Fibroblast of lung (primary cell): ENCODE results near the gene FNDC3B.

Source experiments
- CTCF ChIP-seq, 2 donors: IDR thresholded peaks in 1 of 2; conservative IDR thresholded peaks in 1 of 2; 1 replicate in 1 of 2; 2 replicates in 1 of 2; pipeline ENCODE4 v1.5.1; 2011 to 2012; ENCODE audit warnings: low read length in 2 of 2, control low read depth in 1 of 2, inconsistent platforms in 1 of 2, low read depth in 1 of 2, mild to moderate bottlenecking in 1 of 2
- EZH2 ChIP-seq: IDR thresholded peaks from 2 replicates; pipeline ENCODE4 v1.5.1; 2012; ENCODE audit warnings: low read length, control low read depth, mild to moderate bottlenecking; ENCODE audit errors: missing control alignments

GRCh38 chr3:172099495-172099808 is 60.1 kb downstream of the FNDC3B start:
- TF ChIP-seq CTCF (conservative IDR thresholded peaks at IDR 0.05 in 1 of 2, IDR thresholded peaks at IDR 0.05 in 1 of 2; ENCODE audit: low read depth in 1 of 2, low read length in 2 of 2): no peak
- TF ChIP-seq EZH2: no peak
